ENCODE measurements around the gene RASSF3.

GRCh38 chr12:64722835-64723234, 112.5 kb downstream of the RASSF3 start:
- TF ChIP-seq POLR2AphosphoS5 (IDR thresholded peaks at IDR 0.05; ENCODE audit: low read depth) (no peak), CTCF (conservative IDR thresholded peaks at IDR 0.05; ENCODE audit: low read depth in 2 of 2) (no peak), EZH2 (IDR thresholded peaks at IDR 0.05; ENCODE audit: low read depth, unreplicated experiment) (no peak), EZH2phosphoT487 (IDR thresholded peaks at IDR 0.05; ENCODE audit: unreplicated experiment) (no peak), NANOG (IDR thresholded peaks at IDR 0.05; ENCODE audit: borderline replicate concordance) (no peak), REST (IDR thresholded peaks at IDR 0.05; ENCODE audit: unreplicated experiment) (no peak), JUNB (IDR thresholded peaks at IDR 0.05; ENCODE audit: unreplicated experiment) (no peak), ZNF331 (CRISPR knock-in tag; IDR thresholded peaks at IDR 0.05; ENCODE audit: low read depth) (no peak), CREB1 (CRISPR knock-in tag; IDR thresholded peaks at IDR 0.05; ENCODE audit: low read depth) (no peak), ZNF114 (CRISPR knock-in tag; IDR thresholded peaks at IDR 0.05) (no peak), ETS1 (IDR thresholded peaks at IDR 0.05) (no peak), STAT1 (IDR thresholded peaks at IDR 0.05; ENCODE audit: unreplicated experiment) (no peak)
- TF ChIP-seq, protein P1, sequence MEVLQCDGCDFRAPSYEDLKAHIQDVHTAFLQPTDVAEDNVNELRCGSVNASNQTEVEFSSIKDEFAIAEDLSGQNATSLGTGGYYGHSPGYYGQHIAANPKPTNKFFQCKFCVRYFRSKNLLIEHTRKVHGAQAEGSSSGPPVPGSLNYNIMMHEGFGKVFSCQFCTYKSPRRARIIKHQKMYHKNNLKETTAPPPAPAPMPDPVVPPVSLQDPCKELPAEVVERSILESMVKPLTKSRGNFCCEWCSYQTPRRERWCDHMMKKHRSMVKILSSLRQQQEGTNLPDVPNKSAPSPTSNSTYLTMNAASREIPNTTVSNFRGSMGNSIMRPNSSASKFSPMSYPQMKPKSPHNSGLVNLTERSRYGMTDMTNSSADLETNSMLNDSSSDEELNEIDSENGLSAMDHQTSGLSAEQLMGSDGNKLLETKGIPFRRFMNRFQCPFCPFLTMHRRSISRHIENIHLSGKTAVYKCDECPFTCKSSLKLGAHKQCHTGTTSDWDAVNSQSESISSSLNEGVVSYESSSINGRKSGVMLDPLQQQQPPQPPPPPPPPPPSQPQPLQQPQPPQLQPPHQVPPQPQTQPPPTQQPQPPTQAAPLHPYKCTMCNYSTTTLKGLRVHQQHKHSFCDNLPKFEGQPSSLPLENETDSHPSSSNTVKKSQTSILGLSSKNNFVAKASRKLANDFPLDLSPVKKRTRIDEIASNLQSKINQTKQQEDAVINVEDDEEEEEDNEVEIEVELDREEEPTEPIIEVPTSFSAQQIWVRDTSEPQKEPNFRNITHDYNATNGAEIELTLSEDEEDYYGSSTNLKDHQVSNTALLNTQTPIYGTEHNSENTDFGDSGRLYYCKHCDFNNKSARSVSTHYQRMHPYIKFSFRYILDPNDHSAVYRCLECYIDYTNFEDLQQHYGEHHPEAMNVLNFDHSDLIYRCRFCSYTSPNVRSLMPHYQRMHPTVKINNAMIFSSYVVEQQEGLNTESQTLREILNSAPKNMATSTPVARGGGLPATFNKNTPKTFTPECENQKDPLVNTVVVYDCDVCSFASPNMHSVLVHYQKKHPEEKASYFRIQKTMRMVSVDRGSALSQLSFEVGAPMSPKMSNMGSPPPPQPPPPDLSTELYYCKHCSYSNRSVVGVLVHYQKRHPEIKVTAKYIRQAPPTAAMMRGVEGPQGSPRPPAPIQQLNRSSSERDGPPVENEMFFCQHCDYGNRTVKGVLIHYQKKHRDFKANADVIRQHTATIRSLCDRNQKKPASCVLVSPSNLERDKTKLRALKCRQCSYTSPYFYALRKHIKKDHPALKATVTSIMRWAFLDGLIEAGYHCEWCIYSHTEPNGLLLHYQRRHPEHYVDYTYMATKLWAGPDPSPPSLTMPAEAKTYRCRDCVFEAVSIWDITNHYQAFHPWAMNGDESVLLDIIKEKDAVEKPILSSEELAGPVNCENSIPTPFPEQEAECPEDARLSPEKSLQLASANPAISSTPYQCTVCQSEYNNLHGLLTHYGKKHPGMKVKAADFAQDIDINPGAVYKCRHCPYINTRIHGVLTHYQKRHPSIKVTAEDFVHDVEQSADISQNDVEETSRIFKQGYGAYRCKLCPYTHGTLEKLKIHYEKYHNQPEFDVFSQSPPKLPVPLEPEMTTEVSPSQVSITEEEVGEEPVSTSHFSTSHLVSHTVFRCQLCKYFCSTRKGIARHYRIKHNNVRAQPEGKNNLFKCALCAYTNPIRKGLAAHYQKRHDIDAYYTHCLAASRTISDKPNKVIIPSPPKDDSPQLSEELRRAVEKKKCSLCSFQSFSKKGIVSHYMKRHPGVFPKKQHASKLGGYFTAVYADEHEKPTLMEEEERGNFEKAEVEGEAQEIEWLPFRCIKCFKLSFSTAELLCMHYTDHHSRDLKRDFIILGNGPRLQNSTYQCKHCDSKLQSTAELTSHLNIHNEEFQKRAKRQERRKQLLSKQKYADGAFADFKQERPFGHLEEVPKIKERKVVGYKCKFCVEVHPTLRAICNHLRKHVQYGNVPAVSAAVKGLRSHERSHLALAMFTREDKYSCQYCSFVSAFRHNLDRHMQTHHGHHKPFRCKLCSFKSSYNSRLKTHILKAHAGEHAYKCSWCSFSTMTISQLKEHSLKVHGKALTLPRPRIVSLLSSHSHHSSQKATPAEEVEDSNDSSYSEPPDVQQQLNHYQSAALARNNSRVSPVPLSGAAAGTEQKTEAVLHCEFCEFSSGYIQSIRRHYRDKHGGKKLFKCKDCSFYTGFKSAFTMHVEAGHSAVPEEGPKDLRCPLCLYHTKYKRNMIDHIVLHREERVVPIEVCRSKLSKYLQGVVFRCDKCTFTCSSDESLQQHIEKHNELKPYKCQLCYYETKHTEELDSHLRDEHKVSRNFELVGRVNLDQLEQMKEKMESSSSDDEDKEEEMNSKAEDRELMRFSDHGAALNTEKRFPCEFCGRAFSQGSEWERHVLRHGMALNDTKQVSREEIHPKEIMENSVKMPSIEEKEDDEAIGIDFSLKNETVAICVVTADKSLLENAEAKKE (CRISPR knock-in tag; IDR thresholded peaks at IDR 0.05), result no peak
